T1000 (cell line): ENCODE measurements around the gene CSTF1.

Experiments
- DNase-seq: peaks from one replicate; lab custom pipeline; 2025; ENCODE audit warnings: mixed read lengths; lab: John Stamatoyannopoulos, UW

CSTF1 gene

GRCh38 chr20:56429502-56429901, 37.1 kb downstream of the CSTF1 start:
- no peak for DNase-seq

GRCh38 chr20:56429941-56430340, 37.5 kb downstream of the CSTF1 start:
- DNase-seq = no peak

GRCh38 chr20:56430461-56430860, 38.0 kb downstream of the CSTF1 start:
- DNase-seq = no peak

- DNase-seq = no peak
Measured at GRCh38 chr20:56430957-56431356, 38.5 kb downstream of the CSTF1 start.

GRCh38 chr20:56431471-56431870, 39.0 kb downstream of the CSTF1 start:
- DNase-seq = no peak

- no peak for DNase-seq
Measured at GRCh38 chr20:56433221-56433879, 40.9 kb downstream of the CSTF1 start.

GRCh38 chr20:56433880-56434255, 41.4 kb downstream of the CSTF1 start:
- DNase-seq = no peak

GRCh38 chr20:56437196-56437960, 44.9 kb downstream of the CSTF1 start:
- no peak for DNase-seq

- DNase-seq = no peak
Measured at GRCh38 chr20:56438284-56438683, 45.8 kb downstream of the CSTF1 start.

- peak; percentile 28 for DNase-seq
Measured at GRCh38 chr20:56439771-56440291, 47.4 kb downstream of the CSTF1 start.

GRCh38 chr20:56440346-56441007, 48.0 kb downstream of the CSTF1 start:
- DNase-seq = no peak

GRCh38 chr20:56442389-56443365, 50.2 kb downstream of the CSTF1 start:
- no peak for DNase-seq

- no peak for DNase-seq
Measured at GRCh38 chr20:56443654-56444540, 51.5 kb downstream of the CSTF1 start.

- no peak for DNase-seq
Measured at GRCh38 chr20:56445130-56445529, 52.7 kb downstream of the CSTF1 start.

GRCh38 chr20:56445540-56445939, 53.1 kb downstream of the CSTF1 start:
- DNase-seq = no peak

- no peak for DNase-seq
Measured at GRCh38 chr20:56447227-56447626, 54.8 kb downstream of the CSTF1 start.

GRCh38 chr20:56449459-56449858, 57.0 kb downstream of the CSTF1 start:
- no peak for DNase-seq

- no peak for DNase-seq
Measured at GRCh38 chr20:56451056-56451765, 58.8 kb downstream of the CSTF1 start.

GRCh38 chr20:56453352-56453751, 60.9 kb downstream of the CSTF1 start:
- DNase-seq = no peak

- no peak for DNase-seq
Measured at GRCh38 chr20:56454754-56455153, 62.3 kb downstream of the CSTF1 start.
